K562 (cell line): Measurements from ENCODE around the gene STRIP1. TPM values are rescaled to one million over a fixed set of nuclear protein-coding genes. Genes with fewer than 3 reads are reported as not detected.

ENCODE experiments used
- ATAC-seq: fragments of 200-7000 bp; cut with Tn5 transposase; 3 replicates; pipeline ENCODE4 v1.9.1; 2020; ENCODE audit warnings: moderate library complexity
- BruUV-seq: library from RNA; stranded (reverse); fragments of 400-500 nt; replicated peaks from 2 replicates; lab custom pipeline; 2021; lab: Mats Ljungman, UMichigan
- CTCF ChIA-PET: fragments of 300-600 bp; formaldehyde crosslinking; extraction: SDS; loops from one replicate; lab custom pipeline; 2021; ENCODE audit warnings: low intra/inter-chr PET ratio; lab: Yijun Ruan, JAX
- POLR2A ChIA-PET: fragments of 300-600, 350-650 bp; sonication (Branson Sonifier 250); formaldehyde crosslinking; extraction: SDS; loops from one replicate; lab custom pipeline; 2021; ENCODE audit warnings: antibody characterized with exemption, inconsistent platforms; lab: Yijun Ruan, JAX
- DNase-seq, 4 experiments: peaks; one replicate each; pipeline versions ENCODE4 v3.0.0 to v3.0.0-alpha.2; 2011 to 2018; ENCODE audit warnings: low spot score in 3 of 4, mixed read lengths in 3 of 4; ENCODE audit errors: extremely low read depth in 1 of 4
- FAIRE-seq: peaks from 2 replicates; lab custom pipeline; 2011; peaks lifted over from hg19 to GRCh38; lab: Jason Lieb, UNC
- H2AFZ ChIP-seq: 2 replicates; pipeline ENCODE4 v1.6.0; 2011; ENCODE audit warnings: low read depth, low read length, control low read depth, inconsistent platforms
- H3K27ac ChIP-seq: fragments of 200-600 bp; 3 replicates; pipeline ENCODE4 v1.8.0; 2011; ENCODE audit warnings: low read depth, mild to moderate bottlenecking, control low read depth, inconsistent platforms, low read length, moderate library complexity, mixed read lengths; ENCODE audit errors: extremely low read depth
- H3K27me3 ChIP-seq, 2 experiments: fragments of 300-600 bp in 1 of 2; 2 replicates in 1 of 2; 3 replicates in 1 of 2; pipeline versions ENCODE4 v1.6.0 to v1.8.0; 2011; ENCODE audit warnings: inconsistent platforms in 2 of 2, low read length in 2 of 2, mild to moderate bottlenecking in 1 of 2, mixed read lengths in 1 of 2, moderate library complexity in 1 of 2; ENCODE audit not compliant: control insufficient read depth in 2 of 2, insufficient read depth in 2 of 2
- H3K36me3 ChIP-seq: fragments of 300-600 bp; 3 replicates; pipeline ENCODE4 v1.8.0; 2011; ENCODE audit warnings: mild to moderate bottlenecking, low read length, inconsistent platforms; ENCODE audit not compliant: control insufficient read depth, insufficient read depth
- H3K4me1 ChIP-seq, 2 experiments: fragments of 200-600 bp in 1 of 2; replicated peaks in 1 of 2; 2 replicates in 1 of 2; 3 replicates in 1 of 2; pipeline versions ENCODE4 v1.5.1 to v1.8.0; 2011; ENCODE audit warnings: inconsistent platforms in 2 of 2, low read length in 2 of 2, mild to moderate bottlenecking in 1 of 2, mixed read lengths in 1 of 2, moderate library complexity in 1 of 2; ENCODE audit not compliant: control insufficient read depth in 2 of 2, insufficient read depth in 2 of 2
- H3K4me2 ChIP-seq: 2 replicates; pipeline ENCODE4 v1.6.1; 2011; ENCODE audit warnings: low read length, control low read depth, inconsistent platforms, mixed read lengths; ENCODE audit not compliant: insufficient read depth
- H3K4me3 ChIP-seq: fragments of 200-600 bp; sonication (generic), shearing (Covaris generic); 2 replicates; pipeline ENCODE4 v1.5.1; 2016; ENCODE audit warnings: control low read depth, inconsistent platforms
- H3K79me2 ChIP-seq: fragments of 200-600 bp; 3 replicates; pipeline ENCODE4 v1.8.0; 2011; ENCODE audit warnings: low read length, inconsistent platforms; ENCODE audit not compliant: control insufficient read depth, insufficient read depth
- H3K9ac ChIP-seq, 2 experiments: 2 replicates each; pipeline versions ENCODE4 v1.6.0 to v1.6.1; 2011; ENCODE audit warnings: low read depth in 2 of 2, low read length in 2 of 2, control low read depth in 1 of 2, inconsistent platforms in 1 of 2, mild to moderate bottlenecking in 1 of 2, mixed read lengths in 1 of 2; ENCODE audit not compliant: insufficient read depth in 1 of 2
- H3K9me1 ChIP-seq: one replicate; pipeline ENCODE4 v1.6.0; 2011; ENCODE audit warnings: inconsistent platforms, mild to moderate bottlenecking, low read length, moderate library complexity; ENCODE audit not compliant: control insufficient read depth, insufficient read depth
- H3K9me3 ChIP-seq: replicated peaks from 2 replicates; pipeline ENCODE4 v1.5.1; 2011; ENCODE audit warnings: low read depth, low read length, inconsistent platforms; ENCODE audit not compliant: control insufficient read depth, insufficient read depth
- H4K20me1 ChIP-seq: replicated peaks from 2 replicates; pipeline ENCODE4 v1.6.1; 2011; ENCODE audit warnings: low read length, inconsistent platforms, mixed read lengths; ENCODE audit not compliant: control insufficient read depth, insufficient read depth
- BCL6 ChIP-seq: fragments of 250-450 bp; sonication (Bioruptor Pico); IDR thresholded peaks from 2 replicates; pipeline ENCODE4 v1.4.0; 2020
- DACH1 ChIP-seq: fragments of 450-650 bp; IDR thresholded peaks from 2 replicates; pipeline ENCODE4 v1.6.1; 2018; ENCODE audit not compliant: partially characterized antibody
- FOXA3 ChIP-seq, 2 experiments: fragments of 450-650 bp in 1 of 2; sonication (generic) in 1 of 2; formaldehyde crosslinking; IDR thresholded peaks in 1 of 2; conservative IDR thresholded peaks in 1 of 2; 2 replicates each; pipeline versions ENCODE4 v1.4.0 to v1.8.0; 2020 to 2022; ENCODE audit warnings: mild to moderate bottlenecking in 2 of 2, missing genetic modification reagents in 1 of 2
- NFIC ChIP-seq: fragments of 450-650 bp; IDR thresholded peaks from 2 replicates; pipeline ENCODE4 v1.6.1; 2017; ENCODE audit warnings: mild to moderate bottlenecking, inconsistent platforms
- ZNF717 ChIP-seq: fragments of 250-450 bp; sonication (Bioruptor Pico); IDR thresholded peaks from 2 replicates; pipeline ENCODE4 v1.5.0; 2021
- WGBS: fragments of 100-300 bp; shearing (Covaris generic); methylation state at CpG from one replicate; pipeline ENCODE4 v1.1.6; 2016; ENCODE audit warnings: low coverage, mixed read lengths; ENCODE audit not compliant: insufficient coverage; ENCODE audit errors: missing lambda C conversion rate; 5-methylcytosine and 5-hydroxymethylcytosine counted together
- in situ Hi-C: fragments of 300-500 bp; cut with MboI; formaldehyde crosslinking; loops from 4 replicates; pipeline ENCODE4 v1.15.0; 2018; ENCODE audit warnings: inconsistent platforms, mixed read lengths
- intact Hi-C: fragments of 100-400 bp; cut with micrococcal nuclease; formaldehyde crosslinking; loops from 2 replicates; pipeline ENCODE4 v1.14.2; 2022
- polyA plus RNA-seq, 8 experiments: library from polyadenylated mRNA; depleted of rRNA in 4 of 8; stranded (reverse) in 5 of 8; unstranded in 3 of 8; fragments of >200 nt; fragmentation: Nextera tagmentation in 2 of 8; fragmentation: Illumina TruSeq in 1 of 8; extraction: Ambion mirVana in 2 of 8; extraction: Trizol in 1 of 8; gene quantifications; 2 replicates each; pipeline versions ENCODE4 v1.2.1 to v1.2.3, GENCODE V29; 2011 to 2014; ENCODE audit warnings: inconsistent platforms in 1 of 8, missing spikeins in 1 of 8
- total RNA-seq, 7 experiments: library from RNA; depleted of rRNA in 6 of 7; stranded (reverse); fragments of >200 nt in 6 of 7; fragmentation: Illumina TruSeq in 2 of 7; extraction: Trizol in 2 of 7; gene quantifications; 2 replicates each; pipeline versions ENCODE4 v1.2.1 to v1.2.3, GENCODE V29; 2011 to 2021; ENCODE audit warnings: low replicate concordance in 1 of 7

The STRIP1 gene
- total and polyA plus RNA-seq, 9 of the 15 experiments (the other 6 are each of a cell fraction or from before 2014, with no cell fraction given) = 9.9 to 42.3 (median 32.0) TPM

GRCh38 chr1:110038271-110038670, 3.8 kb downstream of the STRIP1 start:
- no peak for TF ChIP-seq ZNF717 (CRISPR knock-in tag)
- TF ChIP-seq FOXA3 (CRISPR knock-in tag; conservative IDR thresholded peaks at IDR 0.05 in 1 of 2, IDR thresholded peaks at IDR 0.05 in 1 of 2) = 0 out of 4 replicates have a peak, but pooled peaks of 1 of the 2 experiments have one; percentile 24
- no peak for TF ChIP-seq DACH1
- no TSS peak for BruUV-seq
- in situ Hi-C loops = no loop called here
- ChIA-PET POLR2A (interaction anchor here (0.6 to 14.6 kb wide), 3 partner anchors 11 to 141 kb away, joined by 3 to 200 read pairs (median 3); no protein-coding TSS in a partner anchor), CTCF (no interaction called here)
- Histone ChIP-seq H3K9me1 (peaks cover 3% of the 10 kb centered on the region), H2AFZ (no peak overlapping the region), H3K9ac (no peak overlapping the region), H3K36me3 (peaks cover 68% of the 10 kb centered on the region), H3K9me3 (no peaks in the 10 kb centered on the region), H3K79me2 (peaks cover 30% of the 10 kb centered on the region), H3K4me1 (peaks cover 12 to 14% of the 10 kb centered on the region in 2 experiments), H3K27ac (no peak overlapping the region), H4K20me1 (peaks cover 5% of the 10 kb centered on the region; the same call in 1 of the 2 replicates), H3K4me3 (no peak overlapping the region), H3K4me2 (no peak overlapping the region), H3K27me3 (no peaks in the 10 kb centered on the region)
- 96% methylated on average over 5 of the region's 5 CpGs for whole genome bisulfite sequencing
- no peak for FAIRE-seq
- no peak for DNase-seq
- intact Hi-C loops = no loop called here
- ATAC-seq = no peak

DNA sequence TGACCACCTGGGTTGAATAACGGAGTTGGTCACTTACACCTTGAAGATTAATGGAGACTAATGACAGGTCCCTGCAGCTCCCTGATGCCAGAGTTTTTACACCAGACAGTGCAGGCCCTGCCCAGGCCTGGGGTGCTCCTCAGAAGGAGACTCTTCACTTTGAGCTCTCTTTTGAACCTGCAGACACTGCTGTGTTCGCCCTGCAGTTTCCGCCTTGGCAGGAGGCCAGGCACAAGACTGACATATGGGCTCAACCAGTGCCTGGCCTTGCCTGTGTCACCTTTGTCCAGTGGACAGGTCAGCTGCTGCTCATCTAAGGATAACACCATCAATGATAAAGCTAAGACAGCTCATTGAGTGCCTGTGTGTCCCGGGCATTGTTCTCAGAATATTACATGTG, 5.2 kb downstream of the STRIP1 start:
- no peak overlapping the region for H2AFZ ChIP-seq
- ChIA-PET CTCF (no interaction called here), POLR2A (interaction anchor here (0.6 to 14.6 kb wide), 4 partner anchors 10 to 133 kb away, joined by 3 to 200 read pairs (median 4); no protein-coding TSS in a partner anchor)
- FAIRE-seq = no peak
- H4K20me1 ChIP-seq = peaks cover 5% of the 10 kb centered on the region; the same call in 1 of the 2 replicates
- no peaks in the 10 kb centered on the region for H3K9me3 ChIP-seq
- no peak overlapping the region for H3K9ac ChIP-seq
- intact Hi-C loops (no loop called here), in situ Hi-C loops (no loop called here)
- H3K79me2 ChIP-seq = peaks cover 28% of the 10 kb centered on the region
- no peak for ATAC-seq
- no peak for TF ChIP-seq BCL6
- TF ChIP-seq NFIC = peak; percentile 65
- no peak overlapping the region for H3K4me3 ChIP-seq
- no peak for DNase-seq
- peaks cover 3% of the 10 kb centered on the region for H3K9me1 ChIP-seq
- BruUV-seq = no TSS peak
- 89% methylated on average over 4 of the region's 4 CpGs for WGBS
- peaks cover 81% of the 10 kb centered on the region for H3K36me3 ChIP-seq
- H3K27me3 ChIP-seq = no peaks in the 10 kb centered on the region
- H3K4me2 ChIP-seq = no peak overlapping the region
- H3K4me1 ChIP-seq = peaks cover 6 to 8% of the 10 kb centered on the region in 2 experiments
- no peak overlapping the region for H3K27ac ChIP-seq
